Activated CD8-positive, alpha-beta memory T cell treated with anti-CD3 and anti-CD28 coated beads for 1 hour (primary cell): ENCODE data around the gene PCDH9.

Experiments used
- DNase-seq, 2 donors: peaks; one replicate each; pipeline ENCODE4 v3.0.0-alpha.2; 2020; ENCODE audit warnings: low read depth in 1 of 2; ENCODE audit errors: extremely low read depth in 1 of 2

The PCDH9 gene

DNA sequence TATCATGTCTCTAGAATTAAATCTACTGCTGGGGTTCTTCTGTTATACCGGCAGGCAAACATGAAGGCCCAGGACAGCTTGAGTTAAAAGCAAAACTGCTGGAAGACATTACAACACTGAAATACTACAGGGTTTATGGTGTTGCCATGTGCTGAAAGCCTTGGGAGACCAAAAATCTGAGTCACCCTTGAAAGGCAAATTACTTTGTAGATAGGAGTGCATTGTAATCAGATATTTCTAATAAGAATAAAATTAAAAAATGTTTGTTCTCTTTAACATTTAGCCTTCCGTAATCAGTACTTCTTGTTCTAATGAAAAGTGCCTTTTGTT lies 181.3 kb downstream of the PCDH9 start:
- no peak for DNase-seq

DNA sequence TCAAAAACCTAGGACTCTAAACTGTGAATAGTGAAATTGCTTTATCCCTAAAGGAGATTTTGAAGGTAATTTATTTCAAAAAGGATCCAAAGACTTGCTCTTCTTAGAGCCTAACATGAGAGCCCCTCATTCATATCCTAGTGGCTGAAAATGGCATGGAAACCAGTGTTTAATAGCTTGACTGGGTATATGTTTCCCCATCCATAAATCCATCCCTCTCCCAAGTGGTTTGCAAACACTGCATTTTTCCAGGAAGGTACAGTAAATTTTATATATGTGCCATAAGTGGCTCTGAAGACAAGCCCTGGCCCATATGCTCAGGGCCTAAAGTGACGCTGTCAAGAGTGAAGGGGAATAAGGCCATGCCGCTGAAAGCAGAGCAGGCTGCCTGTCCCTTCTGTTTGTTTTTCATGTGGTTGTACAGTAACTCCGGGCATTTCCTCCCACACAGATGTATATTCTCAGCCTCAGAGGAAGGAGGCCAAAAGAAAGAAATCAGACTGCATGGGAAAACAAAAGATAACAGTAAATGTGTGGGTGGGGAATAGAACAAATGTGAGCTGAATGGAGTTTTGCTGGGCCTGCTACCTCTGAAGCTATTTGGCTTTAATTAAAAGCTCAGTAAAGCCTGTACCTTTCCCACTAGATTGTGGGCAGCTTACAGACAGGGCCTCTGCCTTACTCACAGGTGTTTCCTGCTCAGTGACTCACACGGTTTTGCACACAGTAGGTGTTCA lies 181.9 kb downstream of the PCDH9 start:
- DNase-seq, result no peak

DNA sequence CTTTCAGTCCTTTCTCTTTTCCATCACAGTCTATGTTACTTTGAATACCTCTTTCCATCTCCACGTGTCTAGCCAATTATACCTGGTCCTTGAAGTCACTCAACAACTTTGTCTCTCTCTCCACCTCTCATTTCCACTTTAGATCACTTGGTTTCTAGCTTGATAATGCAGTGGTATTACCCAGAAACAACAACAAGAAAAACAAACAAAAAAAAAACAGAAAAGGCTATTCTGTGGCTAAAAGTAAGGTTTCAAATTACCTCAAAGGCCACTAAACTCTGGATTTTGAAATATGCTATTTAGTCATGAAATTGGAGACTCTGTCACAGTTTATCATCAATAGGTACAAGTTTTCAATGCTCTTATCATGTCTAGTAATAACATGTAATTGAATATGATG lies 184.8 kb downstream of the PCDH9 start:
- DNase-seq, result no peak

DNA sequence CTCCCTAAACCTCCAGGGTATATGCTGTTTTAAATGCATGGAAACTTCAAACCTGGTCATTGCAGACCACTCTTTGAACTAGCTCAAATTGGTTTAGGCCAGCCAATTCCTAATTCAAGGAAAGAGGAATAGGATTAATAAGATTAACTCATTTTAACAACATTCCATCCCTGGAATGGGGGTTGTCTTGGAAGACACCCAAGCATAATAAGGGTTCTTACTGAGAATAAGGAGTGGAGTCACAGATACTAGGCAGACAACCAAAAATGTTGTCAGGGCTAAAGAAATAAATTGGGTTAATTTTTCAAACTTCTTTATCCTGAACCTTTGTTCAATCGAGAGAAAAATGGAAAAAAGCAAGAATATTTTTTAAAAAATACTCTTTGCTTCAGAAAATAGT lies 186.2 kb downstream of the PCDH9 start:
- DNase-seq, result no peak

- DNase-seq, result no peak
Measured at GRCh38 chr13:67042556-67042955, 187.6 kb downstream of the PCDH9 start.

GRCh38 chr13:67036699-67037457 lies 193.3 kb downstream of the PCDH9 start:
- DNase-seq, result no peak

DNA sequence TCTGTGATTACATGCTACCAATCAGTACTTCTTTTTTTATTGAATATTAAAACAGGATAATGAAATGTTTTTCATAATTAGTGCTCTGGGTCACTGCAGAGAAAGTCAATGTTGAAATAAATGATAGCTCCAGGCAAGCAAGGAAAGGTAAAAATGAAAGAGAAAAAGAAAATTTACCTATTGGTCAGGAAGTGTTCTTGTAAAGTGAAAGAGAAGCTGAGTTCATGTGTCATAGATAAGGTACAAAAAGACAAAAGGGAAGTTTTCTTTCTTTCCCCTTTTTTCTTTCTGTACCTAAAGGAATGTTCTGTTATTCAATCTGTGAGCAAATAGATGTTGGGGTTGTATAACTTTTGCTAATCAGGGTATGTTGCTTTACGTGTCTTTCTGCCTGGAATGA lies 197.0 kb downstream of the PCDH9 start:
- no peak for DNase-seq

- DNase-seq, result no peak
Measured at GRCh38 chr13:67023130-67023876, 206.8 kb downstream of the PCDH9 start.

DNA sequence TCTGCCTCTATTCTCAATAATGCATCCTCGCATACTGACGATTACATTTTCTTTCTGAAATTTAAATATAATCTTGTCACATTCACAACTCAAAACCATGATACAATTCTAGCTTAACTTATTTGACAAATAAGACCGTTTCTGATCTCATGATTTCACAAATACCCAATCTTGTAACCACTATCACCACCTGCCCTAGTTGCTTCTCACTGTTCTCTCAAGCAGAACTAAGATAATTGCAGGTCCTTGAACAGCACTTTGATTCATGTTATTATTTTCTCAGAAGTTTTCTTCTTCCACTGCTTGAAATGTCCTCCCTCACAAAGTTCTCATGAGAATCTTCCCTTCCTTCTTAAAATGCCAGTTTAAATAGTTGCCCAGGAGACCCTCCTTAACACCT lies 211.4 kb downstream of the PCDH9 start:
- DNase-seq, result no peak

DNA sequence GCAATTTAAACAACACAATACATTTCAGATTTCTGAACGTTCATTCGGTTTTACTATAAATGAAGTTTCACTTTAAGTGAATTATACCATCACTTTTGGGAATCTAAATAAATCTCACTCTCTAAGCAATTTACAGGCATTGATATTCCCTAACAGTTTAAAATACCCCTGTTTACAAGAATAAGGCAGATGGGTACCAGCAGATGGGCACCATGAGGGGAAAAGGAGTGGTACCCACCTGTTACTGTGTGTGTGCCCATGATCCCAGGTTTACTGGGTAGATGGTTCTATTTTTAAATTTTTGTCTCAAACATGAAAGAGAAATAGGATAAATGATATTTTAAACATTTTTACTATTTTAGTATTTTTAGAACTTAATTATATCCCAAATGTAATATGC lies 212.9 kb downstream of the PCDH9 start:
- DNase-seq, result no peak

DNA sequence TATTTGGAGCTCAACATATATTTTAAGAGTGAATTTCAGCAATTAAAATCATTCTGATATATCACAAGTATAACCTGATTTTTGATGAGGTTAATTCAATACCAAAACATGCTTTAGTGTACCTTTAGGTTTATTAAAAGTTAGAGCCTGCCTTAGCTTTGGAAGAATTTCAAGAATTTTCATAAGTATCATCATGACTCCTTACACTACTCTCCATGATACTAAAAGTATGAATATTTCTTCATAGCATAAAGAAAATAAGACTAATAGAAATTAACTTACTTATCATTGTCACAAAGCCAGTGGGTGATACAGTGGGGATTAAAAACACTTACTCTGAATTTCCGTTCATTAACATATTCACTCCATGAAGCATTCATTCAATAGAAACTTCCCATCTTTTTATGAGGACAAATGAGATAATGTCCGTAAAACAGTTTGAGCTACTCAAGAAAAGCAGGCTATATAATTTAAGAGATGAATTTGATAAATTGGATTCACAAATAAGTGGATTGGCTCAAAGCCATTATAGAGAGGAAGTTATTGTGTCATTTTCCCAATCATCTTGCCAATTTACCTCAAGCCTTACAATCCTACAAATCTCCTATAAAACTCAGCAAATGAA lies 214.0 kb downstream of the PCDH9 start:
- DNase-seq, result no peak

- no peak for DNase-seq
Measured at GRCh38 chr13:67014399-67014798, 215.7 kb downstream of the PCDH9 start.

DNA sequence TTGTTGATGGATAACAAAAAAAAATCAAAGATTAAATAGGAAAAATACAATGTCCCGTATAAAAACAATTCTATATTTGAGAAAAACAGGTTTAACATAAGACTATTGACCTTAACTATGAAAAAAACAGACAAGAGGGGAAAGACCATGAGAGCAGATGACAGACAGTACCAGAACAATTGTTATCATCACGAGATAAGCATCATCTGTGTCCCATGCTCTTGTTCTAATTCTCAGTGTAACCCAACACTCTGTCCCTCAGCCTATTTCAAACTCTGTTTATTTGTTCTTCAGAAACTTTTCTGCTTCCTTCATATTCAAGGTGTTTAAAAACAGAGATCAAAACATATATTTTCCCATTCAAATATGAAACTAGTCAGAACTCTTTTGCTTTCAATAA lies 216.4 kb downstream of the PCDH9 start:
- DNase-seq, result no peak

- DNase-seq, result no peak
Measured at GRCh38 chr13:67008075-67008668, 222.0 kb downstream of the PCDH9 start.

- no peak for DNase-seq
Measured at GRCh38 chr13:67004511-67004910, 225.6 kb downstream of the PCDH9 start.

GRCh38 chr13:67003743-67004142 lies 226.4 kb downstream of the PCDH9 start:
- no peak for DNase-seq

DNA sequence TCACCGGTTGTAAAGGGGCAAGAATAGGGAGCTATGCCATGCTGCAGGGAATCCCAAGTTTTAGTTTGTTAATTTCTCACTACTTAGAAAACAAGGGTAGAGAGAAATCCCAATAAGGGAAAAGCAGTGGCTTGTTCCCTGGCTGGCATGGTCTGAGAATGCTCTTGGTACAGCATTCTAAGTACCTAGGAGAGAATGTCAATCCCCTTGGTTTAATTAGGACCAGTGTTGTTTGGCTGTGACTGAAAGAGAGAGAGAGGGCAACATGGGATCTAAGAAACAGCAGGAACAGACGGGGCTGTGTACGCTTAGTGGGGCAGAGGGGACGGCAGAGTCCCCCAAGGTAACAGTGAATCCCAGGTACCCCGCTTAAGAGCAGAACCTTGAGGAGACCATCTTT lies 228.8 kb downstream of the PCDH9 start:
- DNase-seq, result no peak

DNA sequence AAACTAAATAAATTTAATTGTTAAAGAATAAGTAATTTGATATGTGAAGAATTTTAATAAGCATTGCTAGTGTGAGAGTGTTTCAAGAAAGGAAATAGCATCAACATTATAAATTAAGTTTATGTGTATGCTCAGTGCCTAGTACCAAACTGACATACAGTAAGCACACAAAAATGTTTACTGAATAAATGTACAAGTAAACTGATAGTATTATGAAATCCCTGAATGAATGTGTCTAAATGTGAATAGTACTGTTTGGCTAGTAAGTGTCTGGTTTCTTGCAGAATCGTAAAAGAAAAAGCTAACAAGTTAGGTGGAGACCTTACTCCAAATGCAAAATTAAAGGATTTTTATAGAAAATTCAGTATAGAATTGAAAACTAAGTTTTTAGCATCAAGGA lies 233.6 kb downstream of the PCDH9 start:
- DNase-seq, result no peak

- DNase-seq, result no peak
Measured at GRCh38 chr13:66995203-66995611, 234.9 kb downstream of the PCDH9 start.

DNA sequence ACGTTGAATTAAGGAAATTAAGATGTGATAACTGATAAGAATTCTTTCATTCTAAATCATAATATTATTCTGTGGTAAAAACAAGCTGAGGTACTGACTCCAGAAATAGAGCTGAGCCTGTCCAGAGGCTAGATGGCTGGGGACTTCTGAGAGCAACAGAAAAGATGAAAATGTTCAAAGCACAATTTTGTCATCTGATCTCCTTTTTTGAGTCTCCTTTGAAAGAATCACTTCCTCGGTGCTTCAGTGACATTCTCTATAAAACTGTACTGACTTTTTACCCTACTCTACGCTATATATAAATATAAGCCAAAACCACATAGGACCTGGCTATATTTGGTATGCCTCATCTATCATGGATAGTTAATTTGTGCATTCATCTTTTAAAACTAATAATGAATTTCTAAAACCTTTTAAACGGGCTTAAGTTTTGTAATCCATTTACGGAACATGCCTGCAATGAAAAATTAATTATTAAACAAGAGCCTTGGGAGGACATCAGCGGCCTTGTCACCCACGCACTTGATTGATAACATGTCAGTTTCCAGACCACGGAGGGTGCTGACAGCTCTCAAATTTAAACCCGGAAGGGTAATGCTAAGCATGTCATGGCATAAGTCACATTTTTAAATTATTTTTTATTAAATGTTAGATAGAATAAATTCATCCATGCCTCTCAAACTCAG lies 235.5 kb downstream of the PCDH9 start:
- DNase-seq, result no peak

DNA sequence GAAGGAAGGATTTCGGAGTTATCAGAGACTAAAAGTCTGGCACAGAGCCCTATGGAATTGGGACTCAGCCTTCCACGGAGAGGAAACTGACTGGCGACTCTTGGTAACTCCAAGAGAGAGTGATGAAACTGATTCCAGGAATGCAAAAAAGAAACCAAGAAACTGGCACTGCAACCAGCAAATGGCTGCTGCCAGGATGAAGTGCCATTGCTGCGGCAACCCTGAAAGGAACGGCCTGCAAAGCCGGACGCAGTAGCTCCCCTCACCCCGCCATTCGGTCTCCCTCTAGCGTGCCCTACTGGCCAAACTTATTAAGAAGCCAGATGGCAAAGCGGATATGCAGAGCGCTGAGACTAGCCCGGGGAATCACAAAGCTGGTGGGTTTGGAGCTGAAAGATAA lies 236.0 kb downstream of the PCDH9 start:
- no peak for DNase-seq
